ENCODE results near the gene TSPAN1. TPM values are rescaled to one million over a fixed set of nuclear protein-coding genes. Genes with fewer than 3 reads are reported as not detected.

TSPAN1 gene
- total RNA-seq, 1 donor from 2014 or later = 6.9 TPM

GRCh38 chr1:46186076-46186475 lies 11.2 kb downstream of the TSPAN1 start:
- Histone ChIP-seq H3K4me3 (no peak overlapping the region), H3K27me3 (no peaks in the 10 kb centered on the region), H3K4me1 (peaks cover 27% of the 10 kb centered on the region), H3K36me3 (peaks cover 9% of the 10 kb centered on the region), H3K27ac (no peak overlapping the region), H3K9me3 (no peaks in the 10 kb centered on the region)
- ATAC-seq (no peak), DNase-seq (no peak)
- intact Hi-C loops (cut with DNase I) = no loop called here
- TF ChIP-seq CTCF (IDR thresholded peaks at IDR 0.05) = no peak

GRCh38 chr1:46187106-46187869 lies 12.4 kb downstream of the TSPAN1 start:
- intact Hi-C loops (cut with DNase I) = no loop called here
- ATAC-seq (peak; percentile 61), DNase-seq (no peak)
- peaks cover 19% of the 10 kb centered on the region for H3K36me3 ChIP-seq
- no peak overlapping the region for H3K27ac ChIP-seq
- no peaks in the 10 kb centered on the region for H3K27me3 ChIP-seq
- no peaks in the 10 kb centered on the region for H3K9me3 ChIP-seq
- peaks cover 27% of the 10 kb centered on the region for H3K4me1 ChIP-seq
- TF ChIP-seq CTCF (IDR thresholded peaks at IDR 0.05) = no peak
- no peak overlapping the region for H3K4me3 ChIP-seq

GRCh38 chr1:46188295-46189030 lies 13.6 kb downstream of the TSPAN1 start:
- Histone ChIP-seq H3K4me1 (peaks cover 19% of the 10 kb centered on the region), H3K9me3 (no peaks in the 10 kb centered on the region), H3K27me3 (no peaks in the 10 kb centered on the region), H3K27ac (peak overlapping the region; percentile 55), H3K4me3 (no peak overlapping the region), H3K36me3 (peaks cover 31% of the 10 kb centered on the region)
- intact Hi-C loops (cut with DNase I) = no loop called here
- no peak for TF ChIP-seq CTCF (IDR thresholded peaks at IDR 0.05)
- DNase-seq = no peak
- peak; percentile 14 for ATAC-seq

- peaks cover 37% of the 10 kb centered on the region for H3K36me3 ChIP-seq
- no peak overlapping the region for H3K27ac ChIP-seq
- H3K4me3 ChIP-seq = no peak overlapping the region
- intact Hi-C loops (cut with DNase I) = no loop called here
- H3K4me1 ChIP-seq = peaks cover 12% of the 10 kb centered on the region
- no peak for DNase-seq
- TF ChIP-seq CTCF (IDR thresholded peaks at IDR 0.05) = no peak
- no peaks in the 10 kb centered on the region for H3K27me3 ChIP-seq
- peak; percentile 57 for ATAC-seq
- H3K9me3 ChIP-seq = no peaks in the 10 kb centered on the region
These were observed 15.7 kb downstream of the TSPAN1 start for GRCh38 chr1:46190539-46190938.

- no peak overlapping the region for H3K27ac ChIP-seq
- H3K9me3 ChIP-seq = no peaks in the 10 kb centered on the region
- no peak for ATAC-seq
- H3K36me3 ChIP-seq = peaks cover 44% of the 10 kb centered on the region
- no peaks in the 10 kb centered on the region for H3K27me3 ChIP-seq
- DNase-seq = no peak
- H3K4me3 ChIP-seq = no peak overlapping the region
- H3K4me1 ChIP-seq = peaks cover 12% of the 10 kb centered on the region
- TF ChIP-seq CTCF (IDR thresholded peaks at IDR 0.05) = no peak
- intact Hi-C loops (cut with DNase I) = no loop called here
These were observed 16.3 kb downstream of the TSPAN1 start for GRCh38 chr1:46191033-46191701.

All from upper lobe of right lung (tissue), 1 donor.